Adrenal gland (tissue), 19 donors: Measurements from ENCODE around the gene GBP6. TPM values are rescaled to one million over a fixed set of nuclear protein-coding genes. Genes with fewer than 3 reads are reported as not detected.

Source experiments
- DNase-seq, 7 donors: peaks; one replicate each; pipeline ENCODE4 v3.0.0-alpha.2; 2019 to 2020
- H3K27ac ChIP-seq, 5 donors: fragments of 200-600 bp; sonication (generic) in 4 of 5; 1 replicate in 3 of 5; 2 replicates in 2 of 5; pipeline versions ENCODE4 v1.5.1 to v1.8.0; 2016 to 2020; ENCODE audit warnings: mild to moderate bottlenecking in 1 of 5
- H3K27me3 ChIP-seq: fragments of 200-600 bp; 2 replicates; pipeline ENCODE4 v1.8.0; 2021
- H3K36me3 ChIP-seq, 2 donors: fragments of 200-600 bp; replicated peaks in 1 of 2; 1 replicate in 1 of 2; 2 replicates in 1 of 2; pipeline versions ENCODE4 v1.5.1 to v1.8.0; 2018 to 2022
- H3K4me1 ChIP-seq, 2 donors: fragments of 200-600 bp; replicated peaks in 1 of 2; 1 replicate in 1 of 2; 2 replicates in 1 of 2; pipeline versions ENCODE4 v1.5.1 to v1.8.0; 2018 to 2021
- H3K4me3 ChIP-seq, 4 donors: fragments of 200-600 bp; sonication (generic) in 3 of 4; one replicate each; pipeline ENCODE4 v1.5.1; 2016 to 2018
- H3K9me3 ChIP-seq, 3 donors: fragments of 200-600 bp; sonication (generic) in 1 of 3; replicated peaks in 1 of 3; 1 replicate in 2 of 3; 2 replicates in 1 of 3; pipeline versions ENCODE4 v1.5.1 to v1.8.0; 2016 to 2021
- CTCF ChIP-seq, 6 experiments: fragments of 450-650 bp in 4 of 6; fragments of 200-600 bp in 2 of 6; sonication (generic) in 1 of 6; IDR thresholded peaks; 1 replicate in 5 of 6; 2 replicates in 1 of 6; pipeline versions ENCODE4 v1.5.1 to v1.8.0; 2016 to 2021; ENCODE audit warnings: antibody characterized with exemption in 6 of 6, mild to moderate bottlenecking in 2 of 6, moderate library complexity in 1 of 6
- POLR2A ChIP-seq, 2 donors: fragments of 450-650 bp; IDR thresholded peaks; one replicate each; pipeline ENCODE4 v1.6.1; 2017; ENCODE audit warnings: antibody characterized with exemption in 2 of 2, mild to moderate bottlenecking in 2 of 2, moderate library complexity in 1 of 2
- WGBS, 4 donors: extraction: QIAGEN DNeasy Blood & Tissue Kit in 2 of 4; methylation state at CpG; one replicate each; pipeline versions ENCODE4 v1.1.5 to v1.1.7; 2013 to 2017; 5-methylcytosine and 5-hydroxymethylcytosine counted together
- intact Hi-C, 2 donors: fragments of 100-400 bp; cut with DNase I; formaldehyde crosslinking; loops; one replicate each; pipeline versions ENCODE4 v1.14.1 to v1.15.0; 2022 to 2023
- long read RNA-seq, 10 donors: library from polyadenylated mRNA in 3 of 10; unstranded in 2 of 10; stranded (forward) in 1 of 10; transcript quantifications; one replicate each; pipeline ENCODE4 v2.0.0 and lab custom pipeline, GENCODE V29; 2021 to 2026
- polyA plus RNA-seq, 3 donors: library from polyadenylated mRNA; stranded (reverse); fragments of 200-250 nt in 2 of 3; fragments of 350-450 nt in 1 of 3; fragmentation: Illumina TruSeq in 1 of 3; extraction: RNeasy Lipid Tissue Mini Kit (QIAGEN cat#74804) in 1 of 3; gene quantifications; one replicate each; pipeline ENCODE4 v1.2.3, GENCODE V29; 2013 to 2014
- total RNA-seq, 9 donors: library from RNA; depleted of rRNA in 4 of 9; stranded (reverse); fragments of >200 nt in 4 of 9; fragments of 120-200 nt in 1 of 9; fragmentation: NEBNext Ultra II Directional in 1 of 9; extraction: Animal tissue kit (Norgen Biotek cat#: 25700) in 1 of 9; gene quantifications; one replicate each; pipeline versions ENCODE4 v1.1.0 to v1.2.4, GENCODE V29; 2013 to 2023
- donor health status: healthy with polysubstance abuse.
- donor health status: Bipolar disorder and iron deficiency.
- donor health status: DM: yes; HTN: yes; CAD: no.
- donor health status: DM: no; HTN: no; CAD: no.
- donor health status: DM: no; HTN: no; CAD: no.
- donor health status: DM: yes; HTN: yes; CAD: no.

Gene GBP6
- total RNA-seq (under 1 TPM in 3 of 9 donors, not detected in 6; 0.07 to 0.54 (median 0.08) TPM), polyA plus RNA-seq (under 1 TPM in 2 of 3 donors, not detected in 1; 0.08 to 0.24 TPM)
- long read RNA-seq, donor 1 = 0 reads
- long read RNA-seq, donor 2 = 0 reads
- long read RNA-seq, donor 3 = 0 reads
- long read RNA-seq, donor 4 = 0 reads
- long read RNA-seq, donor 5 = 0 reads
- long read RNA-seq, donor 6 = 0 reads
- long read RNA-seq, donor 7 = 0 reads
- long read RNA-seq, donor 8 = 0 reads
- long read RNA-seq, donor 9 = 0 reads
- long read RNA-seq, donor 10 = 0 reads

GRCh38 chr1:89363638-89364536, at the start of gene GBP6:
TSS of gene GBP6 (plus strand) at chr1:89364059. CDS start at chr1:89368552, 4,493 bp downstream.
- Histone ChIP-seq H3K4me1 (no peaks in the 10 kb centered on the region), H3K9me3 (no peaks in the 10 kb centered on the region), H3K36me3 (no peaks in the 10 kb centered on the region), H3K27ac (no peak within 1 kb of the TSS), H3K4me3 (no peak within 1 kb of the TSS), H3K27me3 (no peaks in the 10 kb centered on the region)
- TF ChIP-seq POLR2A (IDR thresholded peaks at IDR 0.05) (no peak), CTCF (IDR thresholded peaks at IDR 0.05) (no peak)
- DNase-seq = no peak
- intact Hi-C loops = loop anchor here in 1 of 2 donors (2.0 kb wide), 1 partner anchor 365 kb away; no protein-coding TSS in a partner anchor
- 72 to 81% (median 78%) methylated on average over 7 to 10 of the region's 10 CpGs for WGBS, 4 donors

- intact Hi-C loops = no loop called here
Observed at GRCh38 chr1:89322402-89322801, 41.5 kb upstream of the GBP6 start.

GRCh38 chr1:89331890-89332289, 32.0 kb upstream of the GBP6 start:
- Histone ChIP-seq H3K9me3 (no peaks in the 10 kb centered on the region), H3K27me3 (no peaks in the 10 kb centered on the region), H3K36me3 (no peaks in the 10 kb centered on the region), H3K27ac (no peak overlapping the region), H3K4me3 (no peak overlapping the region), H3K4me1 (no peaks in the 10 kb centered on the region)
- intact Hi-C loops = no loop called here
- TF ChIP-seq POLR2A (IDR thresholded peaks at IDR 0.05) (no peak), CTCF (IDR thresholded peaks at IDR 0.05) (no peak)
- WGBS, 4 donors = 20 to 88% (median 74%) methylated on average over 1 to 2 of the region's 2 CpGs
- no peak for DNase-seq

More at GRCh38 chr1:89322402-89322801, 41.5 kb upstream of the GBP6 start:
- WGBS, 4 donors = 24 to 38% (median 32%) methylated on average over 1 of the region's 1 CpG
- Histone ChIP-seq H3K4me3 (no peak overlapping the region), H3K27ac (no peak overlapping the region), H3K36me3 (no peaks in the 10 kb centered on the region), H3K27me3 (no peaks in the 10 kb centered on the region), H3K9me3 (no peaks in the 10 kb centered on the region), H3K4me1 (no peaks in the 10 kb centered on the region)
- peak in 3 of 7 donors; percentile 2 to 60 (median 17) for DNase-seq
- TF ChIP-seq POLR2A (IDR thresholded peaks at IDR 0.05) = no peak
- TF ChIP-seq CTCF (IDR thresholded peaks at IDR 0.05) = no peak

GRCh38 chr1:89332461-89332860, 31.4 kb upstream of the GBP6 start:
- 29 to 38% (median 36%) methylated on average over 3 of the region's 3 CpGs for WGBS, 4 donors

More at GRCh38 chr1:89332461-89332860, 31.4 kb upstream of the GBP6 start:
- intact Hi-C loops = no loop called here
- Histone ChIP-seq H3K27ac (no peak overlapping the region), H3K4me3 (no peak overlapping the region), H3K27me3 (no peaks in the 10 kb centered on the region), H3K4me1 (no peaks in the 10 kb centered on the region), H3K9me3 (no peaks in the 10 kb centered on the region), H3K36me3 (no peaks in the 10 kb centered on the region)
- TF ChIP-seq CTCF (IDR thresholded peaks at IDR 0.05) = no peak
- no peak for TF ChIP-seq POLR2A (IDR thresholded peaks at IDR 0.05)
- no peak for DNase-seq
